HG02981 (cell line): Measurements from ENCODE around the gene SMYD3.

Experiments
- ATAC-seq: cut with Tn5 transposase; IDR thresholded peaks from one replicate; pipeline ENCODE4 v1.9.1; 2021; ENCODE audit warnings: mild to moderate bottlenecking, moderate library complexity; ENCODE audit not compliant: unreplicated experiment

The SMYD3 gene

GRCh38 chr1:246516126-246516525, 9.0 kb upstream of the SMYD3 start:
- ATAC-seq, result no peak

- no peak for ATAC-seq
These were observed 8.4 kb upstream of the SMYD3 start for GRCh38 chr1:246515390-246516005.

- ATAC-seq, result no peak
These were observed 6.7 kb upstream of the SMYD3 start for GRCh38 chr1:246513619-246514343.

GRCh38 chr1:246513041-246513440, 6.0 kb upstream of the SMYD3 start:
- no peak for ATAC-seq

- ATAC-seq, result no peak
These were observed 5.6 kb upstream of the SMYD3 start for GRCh38 chr1:246512635-246513034.

- no peak for ATAC-seq
These were observed 5.2 kb upstream of the SMYD3 start for GRCh38 chr1:246512230-246512629.

- no peak for ATAC-seq
These were observed 4.1 kb upstream of the SMYD3 start for GRCh38 chr1:246511203-246511602.

GRCh38 chr1:246510147-246511030, 3.3 kb upstream of the SMYD3 start:
- ATAC-seq, result no peak

- no peak for ATAC-seq
These were observed 2.0 kb upstream of the SMYD3 start for GRCh38 chr1:246508897-246509688.

GRCh38 chr1:246506367-246506673, 759 bp downstream of the SMYD3 start:
- no peak for ATAC-seq

GRCh38 chr1:246503341-246503740, 3.7 kb downstream of the SMYD3 start:
- ATAC-seq, result no peak

- peak; percentile 61 for ATAC-seq
These were observed 9.7 kb downstream of the SMYD3 start for GRCh38 chr1:246497331-246497915.

- peak; percentile 62 for ATAC-seq
These were observed 14.4 kb downstream of the SMYD3 start for GRCh38 chr1:246492611-246493245.

GRCh38 chr1:246491551-246492053, 15.5 kb downstream of the SMYD3 start:
- no peak for ATAC-seq

- no peak for ATAC-seq
These were observed 18.4 kb downstream of the SMYD3 start for GRCh38 chr1:246488674-246489073.

GRCh38 chr1:246483569-246483933, 23.5 kb downstream of the SMYD3 start:
- ATAC-seq, result no peak

GRCh38 chr1:246482805-246483568, 24.1 kb downstream of the SMYD3 start:
- ATAC-seq, result peak; percentile 50

- ATAC-seq, result no peak
These were observed 28.0 kb downstream of the SMYD3 start for GRCh38 chr1:246479061-246479460.

- no peak for ATAC-seq
These were observed 29.4 kb downstream of the SMYD3 start for GRCh38 chr1:246477634-246478033.
